ENCODE results near the gene ARHGAP9. TPM values are rescaled to one million over a fixed set of nuclear protein-coding genes. Genes with fewer than 3 reads are reported as not detected.

ARHGAP9 gene
- total RNA-seq, 1 donor from 2014 or later, result 105 TPM

DNA sequence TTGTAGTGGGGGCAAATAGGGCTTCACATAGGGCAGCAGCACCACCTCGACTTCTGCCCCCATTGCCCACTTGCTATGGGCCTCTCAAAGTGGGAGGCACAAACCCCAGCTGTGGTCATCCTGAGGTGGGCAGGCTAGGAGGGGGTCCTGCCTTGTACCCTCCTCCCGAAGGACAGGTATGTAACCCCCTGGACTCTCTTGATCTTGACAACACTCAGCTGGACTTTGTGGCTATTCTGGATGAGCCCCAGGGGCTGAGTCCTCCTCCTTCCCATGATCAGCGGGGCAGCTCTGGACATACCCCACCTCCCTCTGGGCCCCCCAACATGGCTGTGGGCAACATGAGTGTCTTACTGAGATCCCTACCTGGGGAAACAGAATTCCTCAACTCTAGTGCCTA lies 8.0 kb downstream of the ARHGAP9 start:
- peaks cover 49% of the 10 kb centered on the region for H3K36me3 Mint-ChIP-seq (ENCODE audit: low read depth)
- no peak overlapping the region for H3K27ac Mint-ChIP-seq
- peaks cover 16% of the 10 kb centered on the region for H3K4me1 Mint-ChIP-seq (ENCODE audit: low read depth)
- intact Hi-C loops (cut with micrococcal nuclease), result no loop called here
- H3K27me3 Mint-ChIP-seq (ENCODE audit: low read depth), result no peaks in the 10 kb centered on the region
- no peak for DNase-seq (ENCODE audit: low spot score)
- no peaks in the 10 kb centered on the region for H3K9me3 Mint-ChIP-seq
- no peak overlapping the region for H3K4me3 Mint-ChIP-seq (ENCODE audit: low read depth)

DNA sequence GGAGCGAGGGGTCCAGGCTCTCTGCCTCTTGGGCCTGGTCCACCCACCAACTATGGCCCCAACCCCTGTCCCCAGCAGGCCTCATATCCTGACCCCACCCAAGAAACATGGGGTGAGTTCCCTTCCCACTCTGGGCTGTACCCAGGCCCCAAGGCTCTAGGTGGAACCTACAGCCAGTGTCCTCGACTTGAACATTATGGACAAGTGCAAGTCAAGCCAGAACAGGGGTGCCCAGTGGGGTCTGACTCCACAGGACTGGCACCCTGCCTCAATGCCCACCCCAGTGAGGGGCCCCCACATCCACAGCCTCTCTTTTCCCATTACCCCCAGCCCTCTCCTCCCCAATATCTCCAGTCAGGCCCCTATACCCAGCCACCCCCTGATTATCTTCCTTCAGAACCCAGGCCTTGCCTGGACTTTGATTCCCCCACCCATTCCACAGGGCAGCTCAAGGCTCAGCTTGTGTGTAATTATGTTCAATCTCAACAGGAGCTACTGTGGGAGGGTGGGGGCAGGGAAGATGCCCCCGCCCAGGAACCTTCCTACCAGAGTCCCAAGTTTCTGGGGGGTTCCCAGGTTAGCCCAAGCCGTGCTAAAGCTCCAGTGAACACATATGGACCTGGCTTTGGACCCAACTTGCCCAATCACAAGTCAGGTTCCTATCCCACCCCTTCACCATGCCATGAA lies 8.6 kb downstream of the ARHGAP9 start:
- Mint-ChIP-seq H3K36me3 (ENCODE audit: low read depth) (peaks cover 43% of the 10 kb centered on the region), H3K4me3 (ENCODE audit: low read depth) (no peak overlapping the region), H3K27ac (no peak overlapping the region), H3K4me1 (ENCODE audit: low read depth) (peaks cover 11% of the 10 kb centered on the region), H3K9me3 (no peaks in the 10 kb centered on the region), H3K27me3 (ENCODE audit: low read depth) (no peaks in the 10 kb centered on the region)
- no peak for DNase-seq (ENCODE audit: low spot score)
- intact Hi-C loops (cut with micrococcal nuclease), result no loop called here

DNA sequence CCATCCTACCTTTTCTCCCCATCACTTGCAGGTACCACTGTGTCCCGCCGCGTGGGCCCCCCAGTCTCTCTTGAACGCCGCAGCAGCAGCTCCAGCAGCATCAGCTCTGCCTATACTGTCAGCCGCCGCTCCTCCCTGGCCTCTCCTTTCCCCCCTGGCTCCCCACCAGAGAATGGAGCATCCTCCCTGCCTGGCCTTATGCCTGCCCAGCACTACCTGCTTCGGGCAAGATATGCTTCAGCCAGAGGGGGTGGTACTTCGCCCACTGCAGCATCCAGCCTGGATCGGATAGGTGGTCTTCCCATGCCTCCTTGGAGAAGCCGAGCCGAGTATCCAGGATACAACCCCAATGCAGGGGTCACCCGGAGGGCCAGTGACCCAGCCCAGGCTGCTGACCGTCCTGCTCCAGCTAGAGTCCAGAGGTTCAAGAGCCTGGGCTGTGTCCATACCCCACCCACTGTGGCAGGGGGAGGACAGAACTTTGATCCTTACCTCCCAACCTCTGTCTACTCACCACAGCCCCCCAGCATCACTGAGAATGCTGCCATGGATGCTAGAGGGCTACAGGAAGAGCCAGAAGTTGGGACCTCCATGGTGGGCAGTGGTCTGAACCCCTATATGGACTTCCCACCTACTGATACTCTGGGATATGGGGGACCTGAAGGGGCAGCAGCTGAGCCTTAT lies 9.2 kb downstream of the ARHGAP9 start:
- no peak overlapping the region for H3K27ac Mint-ChIP-seq
- DNase-seq (ENCODE audit: low spot score), result no peak
- H3K9me3 Mint-ChIP-seq, result no peaks in the 10 kb centered on the region
- H3K27me3 Mint-ChIP-seq (ENCODE audit: low read depth), result no peaks in the 10 kb centered on the region
- intact Hi-C loops (cut with micrococcal nuclease), result no loop called here
- peaks cover 45% of the 10 kb centered on the region for H3K36me3 Mint-ChIP-seq (ENCODE audit: low read depth)
- H3K4me1 Mint-ChIP-seq (ENCODE audit: low read depth), result peaks cover 11% of the 10 kb centered on the region
- H3K4me3 Mint-ChIP-seq (ENCODE audit: low read depth), result no peak overlapping the region

DNA sequence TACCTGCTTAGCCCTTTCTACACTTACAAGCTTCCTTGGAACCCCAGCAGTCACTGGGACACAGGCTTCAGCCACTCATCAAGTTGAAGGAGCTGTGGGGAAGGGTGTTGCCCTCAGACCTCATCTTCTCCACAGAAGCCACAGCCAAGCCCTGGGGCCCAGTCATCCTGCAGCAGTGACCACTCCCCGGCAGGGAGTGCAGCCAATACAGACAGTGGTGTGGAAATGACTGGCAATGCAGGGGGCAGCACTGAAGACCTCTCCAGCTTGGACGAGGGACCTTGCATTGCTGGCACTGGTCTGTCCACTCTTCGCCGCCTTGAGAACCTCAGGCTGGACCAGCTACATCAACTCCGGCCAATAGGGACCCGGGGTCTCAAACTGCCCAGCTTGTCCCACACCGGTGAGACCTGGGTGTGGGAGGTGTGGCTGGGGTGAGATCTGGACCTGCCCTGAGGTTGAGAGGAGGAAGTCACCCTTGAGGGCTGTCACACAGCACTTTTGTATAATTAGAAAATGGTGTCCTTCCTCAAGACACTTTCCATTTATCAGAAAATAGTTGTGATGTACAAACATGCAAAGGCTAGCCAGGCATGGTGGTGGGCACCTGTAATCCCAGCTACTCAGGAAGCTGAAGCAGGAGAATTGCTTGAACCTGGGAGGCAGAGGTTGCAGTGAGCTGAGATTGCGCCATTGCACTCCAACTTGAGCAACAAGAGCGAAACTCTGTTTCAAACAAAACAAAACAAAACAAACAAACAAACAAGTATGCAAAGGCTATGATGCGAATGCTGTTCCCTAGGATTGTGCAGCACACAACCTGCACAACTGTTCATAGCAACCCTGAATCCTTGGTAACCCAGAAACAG lies 10.1 kb downstream of the ARHGAP9 start:
- intact Hi-C loops (cut with micrococcal nuclease), result no loop called here
- H3K4me1 Mint-ChIP-seq (ENCODE audit: low read depth), result peaks cover 6% of the 10 kb centered on the region
- H3K27ac Mint-ChIP-seq, result no peak overlapping the region

DNA sequence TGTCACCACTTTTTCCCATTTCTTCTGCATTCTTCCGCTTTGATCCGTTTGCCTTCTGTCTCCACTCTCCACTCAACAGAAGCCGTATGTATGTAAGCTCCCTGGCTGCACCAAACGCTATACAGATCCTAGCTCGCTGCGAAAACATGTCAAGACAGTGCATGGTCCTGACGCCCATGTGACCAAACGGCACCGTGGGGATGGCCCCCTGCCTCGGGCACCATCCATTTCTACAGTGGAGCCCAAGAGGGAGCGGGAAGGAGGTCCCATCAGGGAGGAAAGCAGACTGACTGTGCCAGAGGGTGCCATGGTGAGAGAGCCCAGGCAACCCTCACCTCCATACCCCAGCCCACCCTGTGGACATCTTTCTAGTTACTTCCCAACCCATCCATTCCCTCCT lies 11.8 kb downstream of the ARHGAP9 start:
- no peak overlapping the region for H3K4me3 Mint-ChIP-seq (ENCODE audit: low read depth)
- no peaks in the 10 kb centered on the region for H3K27me3 Mint-ChIP-seq (ENCODE audit: low read depth)
- peaks cover 11% of the 10 kb centered on the region for H3K4me1 Mint-ChIP-seq (ENCODE audit: low read depth)
- H3K27ac Mint-ChIP-seq, result no peak overlapping the region
- H3K9me3 Mint-ChIP-seq, result no peaks in the 10 kb centered on the region
- intact Hi-C loops (cut with micrococcal nuclease), result no loop called here
- H3K36me3 Mint-ChIP-seq (ENCODE audit: low read depth), result peaks cover 30% of the 10 kb centered on the region
- no peak for DNase-seq (ENCODE audit: low spot score)

More for the DNA sequence above, 10.1 kb downstream of the ARHGAP9 start:
- DNase-seq (ENCODE audit: low spot score), result no peak
- Mint-ChIP-seq H3K27me3 (ENCODE audit: low read depth) (no peaks in the 10 kb centered on the region), H3K4me3 (ENCODE audit: low read depth) (no peak overlapping the region), H3K9me3 (no peaks in the 10 kb centered on the region), H3K36me3 (ENCODE audit: low read depth) (peaks cover 40% of the 10 kb centered on the region)

DNA sequence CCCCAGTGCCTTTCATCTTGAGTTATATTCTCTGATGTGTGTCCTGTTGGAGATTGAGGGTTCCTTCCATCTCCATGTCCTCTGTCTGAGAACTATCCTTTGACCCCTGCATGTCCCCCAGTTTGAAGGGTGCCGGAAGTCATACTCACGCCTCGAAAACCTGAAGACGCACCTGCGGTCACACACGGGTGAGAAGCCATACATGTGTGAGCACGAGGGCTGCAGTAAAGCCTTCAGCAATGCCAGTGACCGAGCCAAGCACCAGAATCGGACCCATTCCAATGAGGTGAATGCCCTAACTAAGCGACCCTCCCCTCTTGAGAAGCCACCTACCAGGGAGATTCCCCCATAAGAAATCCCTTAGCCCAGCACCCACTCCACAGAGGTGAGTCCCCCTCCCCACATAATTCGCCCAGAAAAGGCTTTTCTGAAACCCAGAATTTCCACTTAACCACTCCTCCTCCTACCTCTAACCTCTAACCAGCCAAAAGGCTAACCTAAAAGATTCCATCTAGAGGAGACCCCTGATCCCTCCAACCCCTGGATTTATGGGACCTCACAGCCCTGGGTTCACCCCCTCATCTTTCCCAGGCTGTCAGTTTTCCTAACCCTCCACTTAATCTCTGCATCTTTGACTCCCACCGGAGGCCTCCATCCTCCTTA lies 12.3 kb downstream of the ARHGAP9 start:
- Mint-ChIP-seq H3K4me1 (ENCODE audit: low read depth) (peaks cover 16% of the 10 kb centered on the region), H3K27me3 (ENCODE audit: low read depth) (no peaks in the 10 kb centered on the region), H3K36me3 (ENCODE audit: low read depth) (peaks cover 24% of the 10 kb centered on the region), H3K4me3 (ENCODE audit: low read depth) (no peak overlapping the region), H3K27ac (no peak overlapping the region), H3K9me3 (no peaks in the 10 kb centered on the region)
- intact Hi-C loops (cut with micrococcal nuclease), result no loop called here
- no peak for DNase-seq (ENCODE audit: low spot score)

DNA sequence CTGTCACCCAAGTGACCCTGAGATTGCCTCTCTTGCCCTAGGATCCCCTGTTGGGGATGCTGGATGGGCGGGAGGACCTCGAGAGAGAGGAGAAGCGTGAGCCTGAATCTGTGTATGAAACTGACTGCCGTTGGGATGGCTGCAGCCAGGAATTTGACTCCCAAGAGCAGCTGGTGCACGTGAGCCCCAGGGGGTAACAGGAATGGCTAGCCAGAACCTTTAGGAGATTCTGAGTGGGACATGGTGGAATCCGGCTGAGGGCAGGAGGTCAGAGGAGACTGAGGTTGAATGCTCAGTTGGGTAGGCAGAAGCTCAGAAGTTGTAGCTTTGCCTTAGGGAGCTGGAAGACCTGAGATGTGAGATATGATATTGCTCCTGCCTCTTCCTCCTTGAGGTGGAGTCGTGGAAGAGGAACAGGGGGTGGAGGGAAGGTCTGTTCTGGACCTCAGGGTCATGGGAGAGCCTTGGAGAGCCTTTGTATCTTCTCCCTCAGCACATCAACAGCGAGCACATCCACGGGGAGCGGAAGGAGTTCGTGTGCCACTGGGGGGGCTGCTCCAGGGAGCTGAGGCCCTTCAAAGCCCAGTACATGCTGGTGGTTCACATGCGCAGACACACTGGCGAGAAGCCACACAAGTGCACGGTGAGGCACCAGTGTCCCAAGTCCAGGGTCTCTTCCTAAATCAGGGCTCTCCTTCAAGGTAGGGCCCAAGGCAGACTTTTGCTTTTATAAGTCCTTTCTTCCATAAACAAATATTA lies 13.7 kb downstream of the ARHGAP9 start:
- intact Hi-C loops (cut with micrococcal nuclease), result no loop called here
- no peak for DNase-seq (ENCODE audit: low spot score)
- no peaks in the 10 kb centered on the region for H3K9me3 Mint-ChIP-seq
- H3K27ac Mint-ChIP-seq, result peak overlapping the region; percentile 44
- H3K4me3 Mint-ChIP-seq (ENCODE audit: low read depth), result no peak overlapping the region
- H3K27me3 Mint-ChIP-seq (ENCODE audit: low read depth), result peaks cover 7% of the 10 kb centered on the region
- H3K4me1 Mint-ChIP-seq (ENCODE audit: low read depth), result peaks cover 23% of the 10 kb centered on the region
- H3K36me3 Mint-ChIP-seq (ENCODE audit: low read depth), result peaks cover 17% of the 10 kb centered on the region

DNA sequence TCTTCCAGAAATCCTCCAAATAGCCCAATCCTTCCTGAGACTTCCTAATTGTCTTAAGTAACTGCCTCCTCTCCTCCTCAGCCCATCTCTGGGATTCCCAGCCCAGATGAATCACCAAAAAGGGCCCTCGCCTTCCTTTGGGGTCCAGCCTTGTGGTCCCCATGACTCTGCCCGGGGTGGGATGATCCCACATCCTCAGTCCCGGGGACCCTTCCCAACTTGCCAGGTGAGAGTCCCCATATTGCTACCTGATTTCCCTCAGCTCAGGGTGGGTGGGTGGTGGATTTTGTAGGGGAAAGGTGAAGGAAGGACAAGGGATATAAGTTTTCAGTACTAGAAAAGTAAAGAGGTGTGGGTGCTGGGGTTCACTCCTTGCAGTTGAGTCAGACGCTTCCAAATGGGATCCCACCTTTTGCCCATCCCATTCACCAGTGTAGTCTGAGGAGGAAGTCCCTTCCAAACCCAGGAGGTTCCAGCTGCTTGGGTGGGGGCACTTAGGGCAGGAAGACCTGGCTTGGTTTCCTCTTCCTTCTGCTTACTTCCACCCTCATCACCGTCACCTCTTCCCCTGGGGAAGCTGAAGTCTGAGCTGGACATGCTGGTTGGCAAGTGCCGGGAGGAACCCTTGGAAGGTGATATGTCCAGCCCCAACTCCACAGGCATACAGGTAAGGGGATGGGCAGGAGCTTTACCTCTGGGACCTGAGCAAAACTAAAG lies 14.5 kb downstream of the ARHGAP9 start:
- DNase-seq (ENCODE audit: low spot score), result no peak
- intact Hi-C loops (cut with micrococcal nuclease), result no loop called here
- H3K27ac Mint-ChIP-seq, result no peak overlapping the region
- no peaks in the 10 kb centered on the region for H3K9me3 Mint-ChIP-seq
- no peak overlapping the region for H3K4me3 Mint-ChIP-seq (ENCODE audit: low read depth)
- H3K27me3 Mint-ChIP-seq (ENCODE audit: low read depth), result peaks cover 11% of the 10 kb centered on the region
- H3K36me3 Mint-ChIP-seq (ENCODE audit: low read depth), result peaks cover 17% of the 10 kb centered on the region
- H3K4me1 Mint-ChIP-seq (ENCODE audit: low read depth), result peaks cover 27% of the 10 kb centered on the region

DNA sequence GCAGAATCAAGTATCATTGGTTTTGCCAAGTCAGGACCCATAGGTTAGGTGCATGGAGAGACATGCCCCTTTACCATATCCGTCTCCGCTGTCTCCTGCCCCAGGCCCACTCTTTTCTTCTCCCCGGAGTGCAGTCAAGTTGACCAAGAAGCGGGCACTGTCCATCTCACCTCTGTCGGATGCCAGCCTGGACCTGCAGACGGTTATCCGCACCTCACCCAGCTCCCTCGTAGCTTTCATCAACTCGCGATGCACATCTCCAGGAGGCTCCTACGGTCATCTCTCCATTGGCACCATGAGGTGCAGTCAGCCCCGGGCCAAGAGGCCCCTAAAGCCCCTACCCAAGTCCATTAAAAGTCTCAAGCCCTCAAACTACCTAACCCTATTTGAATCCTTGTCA lies 15.1 kb downstream of the ARHGAP9 start:
- Mint-ChIP-seq H3K4me1 (ENCODE audit: low read depth) (peaks cover 27% of the 10 kb centered on the region), H3K9me3 (no peaks in the 10 kb centered on the region), H3K27me3 (ENCODE audit: low read depth) (peaks cover 12% of the 10 kb centered on the region), H3K27ac (no peak overlapping the region), H3K36me3 (ENCODE audit: low read depth) (peaks cover 17% of the 10 kb centered on the region), H3K4me3 (ENCODE audit: low read depth) (no peak overlapping the region)
- intact Hi-C loops (cut with micrococcal nuclease), result no loop called here
- DNase-seq (ENCODE audit: low spot score), result no peak

DNA sequence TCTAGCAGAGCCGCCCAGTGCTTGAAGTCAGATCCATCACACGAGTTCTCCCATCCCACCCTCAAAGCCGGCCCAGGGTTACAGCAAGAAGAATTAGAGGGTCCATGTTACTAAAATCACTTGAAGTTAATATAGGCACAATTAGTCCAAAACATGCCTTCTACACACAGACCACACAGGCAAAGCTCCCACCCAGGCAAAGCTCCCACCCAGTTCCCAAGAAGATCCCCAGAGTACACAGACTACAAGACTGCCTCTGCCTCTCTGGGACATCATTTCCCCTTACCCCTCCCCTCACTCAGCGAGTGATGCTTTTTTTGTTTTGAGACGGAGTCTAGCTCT lies 16.8 kb downstream of the ARHGAP9 start:
- intact Hi-C loops (cut with micrococcal nuclease), result loop anchor here (1.0 to 2.0 kb wide), 2 partner anchors 14 to 200 kb away; no protein-coding TSS in a partner anchor
- peaks cover 36% of the 10 kb centered on the region for H3K4me1 Mint-ChIP-seq (ENCODE audit: low read depth)
- no peak for DNase-seq (ENCODE audit: low spot score)
- peaks cover 6% of the 10 kb centered on the region for H3K36me3 Mint-ChIP-seq (ENCODE audit: low read depth)
- H3K4me3 Mint-ChIP-seq (ENCODE audit: low read depth), result peak overlapping the region; percentile 85
- peak overlapping the region; percentile 47 for H3K27ac Mint-ChIP-seq
- H3K9me3 Mint-ChIP-seq, result no peaks in the 10 kb centered on the region
- H3K27me3 Mint-ChIP-seq (ENCODE audit: low read depth), result peaks cover 12% of the 10 kb centered on the region

DNA sequence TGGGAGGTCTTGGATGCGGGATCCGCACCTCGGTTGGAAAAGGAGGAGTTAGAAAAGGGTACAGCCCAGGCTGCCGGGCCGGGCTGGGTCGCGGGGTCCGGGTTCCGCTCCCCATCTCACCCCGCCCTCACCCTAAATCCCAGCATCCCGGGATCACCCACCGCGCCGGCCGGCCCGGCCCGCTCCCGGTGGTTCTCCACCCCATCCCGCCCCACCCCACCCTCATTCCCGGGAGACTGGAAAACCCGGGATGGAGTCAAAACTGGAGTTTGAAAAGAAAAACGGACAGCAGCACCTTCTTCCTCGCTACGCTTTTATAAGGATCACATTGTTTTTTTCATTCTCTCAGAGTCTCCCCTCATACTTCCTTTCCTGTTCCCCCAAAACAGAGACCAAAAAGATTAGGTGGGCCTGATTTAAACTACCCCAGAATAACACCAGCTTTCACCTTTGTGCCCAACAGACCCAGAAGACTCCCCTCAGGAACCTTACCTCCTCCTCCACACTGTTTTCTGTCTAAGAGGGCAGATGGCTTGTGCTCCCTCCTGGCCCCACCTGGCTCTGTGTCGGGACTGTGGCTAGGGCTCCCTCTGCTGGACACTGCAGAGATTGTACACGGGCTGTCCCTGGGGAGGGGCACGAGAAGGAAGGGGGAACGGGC lies 17.3 kb downstream of the ARHGAP9 start:
- peaks cover 38% of the 10 kb centered on the region for H3K4me1 Mint-ChIP-seq (ENCODE audit: low read depth)
- intact Hi-C loops (cut with micrococcal nuclease), result loop anchor here (1.0 to 2.0 kb wide), 2 partner anchors 15 to 200 kb away; no protein-coding TSS in a partner anchor
- H3K27me3 Mint-ChIP-seq (ENCODE audit: low read depth), result peaks cover 12% of the 10 kb centered on the region
- H3K27ac Mint-ChIP-seq, result peak overlapping the region; percentile 47
- DNase-seq (ENCODE audit: low spot score), result peak; percentile 84
- H3K9me3 Mint-ChIP-seq, result no peaks in the 10 kb centered on the region
- H3K4me3 Mint-ChIP-seq (ENCODE audit: low read depth), result peak overlapping the region; percentile 86
- peaks cover 3% of the 10 kb centered on the region for H3K36me3 Mint-ChIP-seq (ENCODE audit: low read depth)
